ENCODE results near the gene CAB39L.

DNA sequence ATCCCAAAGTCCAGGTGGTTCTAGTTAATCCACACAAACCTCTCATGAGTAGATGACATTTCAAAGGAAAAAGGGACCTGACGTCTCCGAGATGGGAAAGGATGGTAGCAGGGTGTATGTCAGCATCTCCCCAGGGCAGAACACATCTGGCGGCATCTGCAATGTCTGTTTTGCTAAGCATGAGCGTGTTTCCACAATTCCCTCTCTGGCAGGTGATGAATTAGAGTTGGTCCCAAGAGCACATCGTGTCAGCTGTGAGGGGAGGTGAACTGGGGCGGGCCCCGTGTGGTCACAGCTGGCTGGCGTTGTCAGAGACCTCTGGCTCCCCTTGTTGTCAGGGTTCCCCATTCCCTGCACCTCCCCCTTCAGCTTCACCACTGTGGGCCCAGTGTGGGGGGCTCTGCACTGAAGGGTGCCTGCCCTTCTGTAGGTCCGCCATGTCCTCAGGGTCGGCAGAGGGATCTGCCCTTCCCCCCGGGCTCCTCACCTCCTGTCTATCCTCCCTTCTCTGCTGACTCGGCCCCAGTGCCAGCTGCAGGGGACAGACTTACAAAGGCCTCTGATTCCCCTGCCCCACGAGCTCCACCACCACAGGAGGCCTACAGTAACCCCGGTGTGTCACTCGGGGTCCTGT lies 138.0 kb downstream of the CAB39L start:
- TF ChIP-seq ZNF773 (CRISPR knock-in tag; IDR thresholded peaks at IDR 0.05; ENCODE audit: borderline replicate concordance) (no peak), DPF2 (CRISPR knock-in tag; IDR thresholded peaks at IDR 0.05; ENCODE audit: borderline replicate concordance, low read depth) (no peak)
- TF ChIP-seq, protein P1, sequence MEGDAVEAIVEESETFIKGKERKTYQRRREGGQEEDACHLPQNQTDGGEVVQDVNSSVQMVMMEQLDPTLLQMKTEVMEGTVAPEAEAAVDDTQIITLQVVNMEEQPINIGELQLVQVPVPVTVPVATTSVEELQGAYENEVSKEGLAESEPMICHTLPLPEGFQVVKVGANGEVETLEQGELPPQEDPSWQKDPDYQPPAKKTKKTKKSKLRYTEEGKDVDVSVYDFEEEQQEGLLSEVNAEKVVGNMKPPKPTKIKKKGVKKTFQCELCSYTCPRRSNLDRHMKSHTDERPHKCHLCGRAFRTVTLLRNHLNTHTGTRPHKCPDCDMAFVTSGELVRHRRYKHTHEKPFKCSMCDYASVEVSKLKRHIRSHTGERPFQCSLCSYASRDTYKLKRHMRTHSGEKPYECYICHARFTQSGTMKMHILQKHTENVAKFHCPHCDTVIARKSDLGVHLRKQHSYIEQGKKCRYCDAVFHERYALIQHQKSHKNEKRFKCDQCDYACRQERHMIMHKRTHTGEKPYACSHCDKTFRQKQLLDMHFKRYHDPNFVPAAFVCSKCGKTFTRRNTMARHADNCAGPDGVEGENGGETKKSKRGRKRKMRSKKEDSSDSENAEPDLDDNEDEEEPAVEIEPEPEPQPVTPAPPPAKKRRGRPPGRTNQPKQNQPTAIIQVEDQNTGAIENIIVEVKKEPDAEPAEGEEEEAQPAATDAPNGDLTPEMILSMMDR (CRISPR knock-in tag; IDR thresholded peaks at IDR 0.05): no peak

All from HepG2 (cell line).